Measurements from ENCODE around the gene SLC35F4.

- TF ChIP-seq TAF1 (IDR thresholded peaks at IDR 0.05; ENCODE audit: borderline replicate concordance, insufficient read depth, low read length) (no peak), SIN3A (IDR thresholded peaks at IDR 0.05; ENCODE audit: borderline replicate concordance, insufficient read depth, low read length) (no peak)
Measured at GRCh38 chr14:57835766-57836165, 30.1 kb downstream of the SLC35F4 start.

Measured in PFSK-1 (cell line).